Calu3 (cell line): Measurements from ENCODE around the gene KCNIP3. TPM values are rescaled to one million over a fixed set of nuclear protein-coding genes. Genes with fewer than 3 reads are reported as not detected.

ENCODE experiments used
- BruUV-seq: library from RNA; stranded (reverse); fragments of 400-500 nt; replicated peaks from 2 replicates; lab custom pipeline; 2021; lab: Mats Ljungman, UMichigan
- CTCF ChIA-PET: fragments of 300-600 bp; sonication (Branson Sonifier 250); formaldehyde crosslinking; loops from one replicate; lab custom pipeline; 2022; ENCODE audit warnings: antibody characterized with exemption; lab: Charles Lee
- DNase-seq: peaks from one replicate; pipeline ENCODE4 v3.0.0; 2022
- H3K27ac Mint-ChIP-seq: one replicate; pipeline ENCODE4 v1.8.0; 2022; ENCODE audit warnings: mixed read lengths; ENCODE audit not compliant: unreplicated experiment
- H3K27me3 Mint-ChIP-seq: one replicate; pipeline ENCODE4 v1.8.0; 2022; ENCODE audit warnings: mixed read lengths; ENCODE audit not compliant: unreplicated experiment
- H3K36me3 Mint-ChIP-seq: one replicate; pipeline ENCODE4 v1.8.0; 2022; ENCODE audit warnings: mild to moderate bottlenecking, moderate library complexity, mixed read lengths; ENCODE audit not compliant: insufficient read depth, unreplicated experiment
- H3K4me1 Mint-ChIP-seq: one replicate; pipeline ENCODE4 v1.8.0; 2022; ENCODE audit warnings: mild to moderate bottlenecking, low read depth, mixed read lengths; ENCODE audit not compliant: unreplicated experiment
- H3K4me3 Mint-ChIP-seq: one replicate; pipeline ENCODE4 v1.8.0; 2022; ENCODE audit warnings: mild to moderate bottlenecking, low read depth, moderate library complexity, mixed read lengths; ENCODE audit not compliant: unreplicated experiment
- H3K9me3 Mint-ChIP-seq: one replicate; pipeline ENCODE4 v1.8.0; 2022; ENCODE audit warnings: low read depth, mixed read lengths; ENCODE audit not compliant: unreplicated experiment
- intact Hi-C: fragments of 100-400 bp; cut with micrococcal nuclease; formaldehyde crosslinking; loops from one replicate; pipeline ENCODE4 v1.10.0; 2022; ENCODE audit not compliant: unreplicated experiment
- total RNA-seq: library from RNA; stranded (reverse); gene quantifications from 2 replicates; pipeline ENCODE4 v1.2.3, GENCODE V29; 2022
- TF ChIP-seq, protein P1 (sequence below): fragments of 200-600 bp; IDR thresholded peaks from one replicate; pipeline ENCODE4 v1.8.0; 2022; ENCODE audit warnings: antibody characterized with exemption; ENCODE audit not compliant: unreplicated experiment

Gene KCNIP3
- total RNA-seq, 1 experiment from 2014 or later, result 1.1 TPM

DNA sequence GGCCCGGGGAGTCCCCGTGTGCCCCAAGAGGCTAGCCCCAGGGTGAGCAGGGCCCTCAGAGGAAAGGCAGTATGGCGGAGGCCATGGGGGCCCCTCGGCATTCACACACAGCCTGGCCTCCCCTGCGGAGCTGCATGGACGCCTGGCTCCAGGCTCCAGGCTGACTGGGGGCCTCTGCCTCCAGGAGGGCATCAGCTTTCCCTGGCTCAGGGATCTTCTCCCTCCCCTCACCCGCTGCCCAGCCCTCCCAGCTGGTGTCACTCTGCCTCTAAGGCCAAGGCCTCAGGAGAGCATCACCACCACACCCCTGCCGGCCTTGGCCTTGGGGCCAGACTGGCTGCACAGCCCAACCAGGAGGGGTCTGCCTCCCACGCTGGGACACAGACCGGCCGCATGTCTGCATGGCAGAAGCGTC lies 88.4 kb downstream of the KCNIP3 start:
- DNase-seq, result no peak
- H3K4me3 Mint-ChIP-seq, result no peak overlapping the region
- BruUV-seq, result no TSS peak
- CTCF ChIA-PET, result no interaction called here
- no peaks in the 10 kb centered on the region for H3K9me3 Mint-ChIP-seq
- H3K27ac Mint-ChIP-seq, result no peak overlapping the region
- peaks cover 14% of the 10 kb centered on the region for H3K27me3 Mint-ChIP-seq
- no peaks in the 10 kb centered on the region for H3K36me3 Mint-ChIP-seq
- no peaks in the 10 kb centered on the region for H3K4me1 Mint-ChIP-seq
- intact Hi-C loops, result no loop called here
- TF ChIP-seq, protein P1, sequence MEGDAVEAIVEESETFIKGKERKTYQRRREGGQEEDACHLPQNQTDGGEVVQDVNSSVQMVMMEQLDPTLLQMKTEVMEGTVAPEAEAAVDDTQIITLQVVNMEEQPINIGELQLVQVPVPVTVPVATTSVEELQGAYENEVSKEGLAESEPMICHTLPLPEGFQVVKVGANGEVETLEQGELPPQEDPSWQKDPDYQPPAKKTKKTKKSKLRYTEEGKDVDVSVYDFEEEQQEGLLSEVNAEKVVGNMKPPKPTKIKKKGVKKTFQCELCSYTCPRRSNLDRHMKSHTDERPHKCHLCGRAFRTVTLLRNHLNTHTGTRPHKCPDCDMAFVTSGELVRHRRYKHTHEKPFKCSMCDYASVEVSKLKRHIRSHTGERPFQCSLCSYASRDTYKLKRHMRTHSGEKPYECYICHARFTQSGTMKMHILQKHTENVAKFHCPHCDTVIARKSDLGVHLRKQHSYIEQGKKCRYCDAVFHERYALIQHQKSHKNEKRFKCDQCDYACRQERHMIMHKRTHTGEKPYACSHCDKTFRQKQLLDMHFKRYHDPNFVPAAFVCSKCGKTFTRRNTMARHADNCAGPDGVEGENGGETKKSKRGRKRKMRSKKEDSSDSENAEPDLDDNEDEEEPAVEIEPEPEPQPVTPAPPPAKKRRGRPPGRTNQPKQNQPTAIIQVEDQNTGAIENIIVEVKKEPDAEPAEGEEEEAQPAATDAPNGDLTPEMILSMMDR, result no peak

DNA sequence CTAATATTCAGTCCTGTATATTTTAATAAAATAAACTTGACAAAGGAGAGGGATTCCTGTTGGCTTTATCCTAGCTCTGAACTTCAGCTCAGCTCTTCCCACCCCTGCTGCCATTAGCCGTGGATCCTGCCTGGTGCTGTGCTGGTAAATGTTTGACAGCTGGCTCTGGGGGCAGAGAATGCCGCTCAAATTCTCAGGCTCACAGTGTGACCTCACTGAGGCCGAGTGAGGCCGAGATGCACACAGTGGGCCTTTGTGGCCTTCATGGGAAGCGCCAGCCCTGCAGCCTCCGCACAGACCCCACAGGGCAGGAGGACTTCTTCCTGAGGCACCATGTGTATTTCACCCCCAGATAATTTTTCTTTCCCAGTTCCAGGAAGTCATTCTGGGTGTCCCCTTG lies 88.9 kb downstream of the KCNIP3 start:
- no peak overlapping the region for H3K4me3 Mint-ChIP-seq
- intact Hi-C loops, result no loop called here
- peaks cover 10% of the 10 kb centered on the region for H3K27me3 Mint-ChIP-seq
- no peaks in the 10 kb centered on the region for H3K4me1 Mint-ChIP-seq
- no TSS peak for BruUV-seq
- CTCF ChIA-PET, result no interaction called here
- no peaks in the 10 kb centered on the region for H3K36me3 Mint-ChIP-seq
- DNase-seq, result no peak
- H3K27ac Mint-ChIP-seq, result no peak overlapping the region
- no peaks in the 10 kb centered on the region for H3K9me3 Mint-ChIP-seq
- TF ChIP-seq, protein P1, result no peak

DNA sequence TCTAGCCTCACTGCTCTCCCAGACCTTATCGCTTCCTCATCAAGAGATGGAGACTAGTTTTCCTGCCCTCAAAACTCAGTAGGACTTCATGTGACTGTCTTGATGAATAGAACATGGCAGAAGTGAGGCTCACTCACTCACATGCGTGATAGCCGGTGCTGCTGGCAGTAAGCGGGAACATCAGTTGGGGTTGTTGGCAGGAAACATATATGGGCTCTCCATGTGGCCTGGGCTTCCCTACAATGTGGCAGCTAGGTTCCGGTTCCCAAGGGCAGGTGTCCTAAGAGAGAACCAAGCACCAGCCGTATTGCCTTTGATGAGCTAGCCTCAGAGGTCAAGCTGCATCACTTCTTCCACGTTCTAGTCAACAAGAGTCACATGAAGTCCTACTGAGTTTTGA lies 90.2 kb downstream of the KCNIP3 start:
- Mint-ChIP-seq H3K36me3 (no peaks in the 10 kb centered on the region), H3K9me3 (no peaks in the 10 kb centered on the region), H3K27ac (no peak overlapping the region), H3K4me1 (no peaks in the 10 kb centered on the region), H3K4me3 (no peak overlapping the region), H3K27me3 (no peaks in the 10 kb centered on the region)
- intact Hi-C loops, result no loop called here
- no peak for DNase-seq
- CTCF ChIA-PET, result no interaction called here
- no TSS peak for BruUV-seq
- TF ChIP-seq, protein P1, result no peak

DNA sequence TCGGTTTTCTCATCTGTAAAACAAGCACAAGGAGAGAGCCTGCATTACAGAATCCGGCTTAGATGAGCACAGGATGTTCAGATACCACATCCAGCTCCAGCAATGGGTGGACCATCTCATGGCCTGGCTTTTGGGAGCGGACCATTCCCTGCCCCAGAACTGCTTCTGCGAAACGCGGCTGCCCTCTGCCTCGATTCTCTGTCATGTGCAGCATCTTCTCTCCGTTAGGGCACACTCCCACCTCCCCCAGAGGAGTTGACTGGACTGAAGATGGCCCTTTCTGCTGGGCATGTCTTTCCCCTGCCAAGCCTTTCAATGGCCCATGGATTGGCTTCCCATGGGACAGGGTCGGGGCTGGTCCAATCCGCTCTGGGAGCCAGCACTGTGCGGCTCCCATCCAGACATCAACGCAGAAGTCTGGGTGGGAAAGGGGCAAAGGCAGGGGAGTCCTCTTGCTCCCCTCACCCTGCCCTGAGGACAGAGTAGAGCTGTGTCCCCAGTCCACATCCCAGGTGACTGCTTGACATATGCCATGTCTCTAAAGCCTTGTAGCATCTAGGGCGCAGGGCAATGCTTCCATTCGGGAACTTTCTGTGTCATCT lies 91.0 kb downstream of the KCNIP3 start:
- H3K36me3 Mint-ChIP-seq, result no peaks in the 10 kb centered on the region
- DNase-seq, result no peak
- TF ChIP-seq, protein P1, result no peak
- no peaks in the 10 kb centered on the region for H3K27me3 Mint-ChIP-seq
- no peak overlapping the region for H3K27ac Mint-ChIP-seq
- intact Hi-C loops, result no loop called here
- H3K9me3 Mint-ChIP-seq, result no peaks in the 10 kb centered on the region
- no peak overlapping the region for H3K4me3 Mint-ChIP-seq
- BruUV-seq, result no TSS peak
- CTCF ChIA-PET, result interaction anchor here (1.3 kb wide), 1 partner anchor 14 kb away, joined by 3 read pairs; the partner anchor contains the start of gene FAHD2A
- no peaks in the 10 kb centered on the region for H3K4me1 Mint-ChIP-seq
